Measurements from ENCODE around the gene COL7A1.

- no peak for TF ChIP-seq CTCF (conservative IDR thresholded peaks at IDR 0.05; ENCODE audit: low read depth in 2 of 2)
- no peak for TF ChIP-seq POLR2AphosphoS5 (IDR thresholded peaks at IDR 0.05; ENCODE audit: low read depth)
- TF ChIP-seq REST (IDR thresholded peaks at IDR 0.05; ENCODE audit: unreplicated experiment) = no peak
- TF ChIP-seq EZH2 (IDR thresholded peaks at IDR 0.05; ENCODE audit: low read depth, unreplicated experiment) = no peak
- TF ChIP-seq CREB1 (CRISPR knock-in tag; IDR thresholded peaks at IDR 0.05; ENCODE audit: low read depth) = no peak
Observed at GRCh38 chr3:48560648-48561018, 34.5 kb downstream of the COL7A1 start.
